Activated T-cell treated with anti-CD3 and anti-CD28 coated beads, Interleukin-2, amount 50 U/mL, for 72 hours (primary cell): Measurements from ENCODE around the gene ADAP1. TPM values are rescaled to one million over a fixed set of nuclear protein-coding genes. Genes with fewer than 3 reads are reported as not detected.

Source experiments
- total RNA-seq, 2 donors: library from RNA; stranded (reverse); gene quantifications; one replicate each; pipeline ENCODE4 v1.2.3, GENCODE V29; 2022

Gene ADAP1
- total RNA-seq, 2 donors from 2014 or later, result 11.1 to 29.4 TPM

Other genes starting within 250 kb of the ADAP1 start
- 10 to 100 TPM; 12.0 to 15.9 TPM for gene DNAAF5, start 228.0 kb downstream of the ADAP1 start, total RNA-seq
- 10 to 100 TPM; 33.6 to 43.5 TPM for gene PRKAR1B, start 227.4 kb downstream of the ADAP1 start, total RNA-seq
- gene SUN1, start 122.2 kb downstream of the ADAP1 start, total RNA-seq, result 10 to 100 TPM; 77.9 to 84.4 TPM
- gene GET4, start 78.1 kb downstream of the ADAP1 start, total RNA-seq, result 10 to 100 TPM; 33.8 to 34.9 TPM
- 10 to 100 TPM; 20.8 to 28.4 TPM for gene COX19, start 20.9 kb upstream of the ADAP1 start, total RNA-seq
- gene CYP2W1, start 28.5 kb upstream of the ADAP1 start, total RNA-seq, result not detected
- gene GPR146, start 89.9 kb upstream of the ADAP1 start, total RNA-seq, result 1 to 10 TPM in 1 of 2 donors, under 1 TPM in 1; 0.91 to 2.7 TPM
- gene GPER1, start 133.4 kb upstream of the ADAP1 start, total RNA-seq, result under 1 TPM; 0.24 to 0.56 TPM
- gene ZFAND2A, start 205.5 kb upstream of the ADAP1 start, total RNA-seq, result 10 to 100 TPM; 62.2 to 71.3 TPM